Activated CD4-positive, CD25-positive, alpha-beta regulatory T cell treated with anti-CD3 and anti-CD28 coated beads, Interleukin-2, amount 50 U/mL, for 24 hours (primary cell): ENCODE measurements around the gene SPAG5.
"Not testable (repeated sequence)": the region's sequence is repeated elsewhere in the genome, so short reads cannot be mapped to it uniquely, and the experiment has no call there.

Source experiments
- ATAC-seq, 2 donors: fragments of 150-1000 bp; cut with Tn5 transposase; one replicate each; pipeline ENCODE4 v1.10.0; 2021; ENCODE audit warnings: mild to moderate bottlenecking in 1 of 2, moderate library complexity in 1 of 2

SPAG5 gene

DNA sequence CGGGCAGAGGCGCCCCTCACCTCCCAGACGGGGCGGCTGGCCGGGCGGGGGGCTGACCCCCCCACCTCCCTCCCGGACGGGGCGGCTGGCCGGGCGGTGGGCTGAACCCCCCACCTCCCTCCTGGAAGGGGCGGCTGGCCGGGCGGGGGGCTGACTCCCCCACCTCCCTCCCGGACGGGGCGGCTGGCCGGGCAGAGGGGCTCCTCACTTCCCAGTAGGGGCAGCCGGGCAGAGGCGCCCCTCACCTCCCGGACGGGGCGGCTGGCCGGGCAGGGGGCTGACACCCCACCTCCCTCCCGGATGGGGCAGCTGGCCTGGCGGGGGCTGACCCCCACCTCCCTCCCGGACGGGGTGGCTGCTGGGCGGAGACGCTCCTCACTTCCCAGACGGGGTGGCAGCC lies 5.2 kb upstream of the SPAG5 start:
- not testable (repeated sequence) for ATAC-seq

DNA sequence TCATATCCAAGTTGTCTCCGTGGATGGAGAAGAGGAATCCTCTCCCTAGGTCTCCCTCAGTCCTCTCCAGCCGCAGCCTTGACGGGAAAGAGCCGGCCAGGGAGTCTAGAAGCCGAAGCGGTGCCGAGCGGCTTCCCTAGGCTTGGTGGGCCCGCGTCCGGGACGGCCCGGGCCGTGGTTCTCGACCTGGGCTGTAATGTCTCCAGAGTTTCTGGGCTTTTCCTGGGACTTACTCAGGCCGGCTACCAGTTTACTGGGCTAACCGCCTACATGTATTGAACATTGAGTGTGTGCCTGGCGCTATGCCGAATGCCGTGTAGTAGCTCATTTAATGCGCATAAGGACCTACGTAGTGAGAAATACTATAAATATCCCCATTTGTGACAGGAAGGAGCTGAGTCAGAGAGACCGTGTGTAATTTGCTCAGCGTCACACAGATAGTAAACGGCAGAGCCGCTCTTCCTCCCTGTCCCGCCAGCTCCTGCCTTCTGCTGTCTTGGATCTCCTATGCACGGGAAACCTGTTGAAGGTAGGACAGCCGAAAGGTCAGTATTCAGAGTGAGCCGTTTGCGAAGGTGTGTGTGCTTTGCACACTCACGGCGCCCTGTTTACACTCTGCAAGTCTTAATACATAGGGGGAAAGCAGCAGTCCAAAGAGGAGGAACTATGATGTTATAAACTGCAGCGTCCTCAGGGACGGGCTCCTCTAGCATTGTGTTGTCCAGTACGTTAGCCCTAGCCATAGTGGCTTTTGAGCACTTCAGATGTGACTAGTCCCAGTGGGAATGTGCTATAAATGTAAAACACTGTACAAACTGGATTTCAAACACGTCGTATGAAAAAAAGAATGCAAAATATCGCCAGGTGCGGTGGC lies 723 bp upstream of the SPAG5 start:
- peak; percentile 86 for ATAC-seq

DNA sequence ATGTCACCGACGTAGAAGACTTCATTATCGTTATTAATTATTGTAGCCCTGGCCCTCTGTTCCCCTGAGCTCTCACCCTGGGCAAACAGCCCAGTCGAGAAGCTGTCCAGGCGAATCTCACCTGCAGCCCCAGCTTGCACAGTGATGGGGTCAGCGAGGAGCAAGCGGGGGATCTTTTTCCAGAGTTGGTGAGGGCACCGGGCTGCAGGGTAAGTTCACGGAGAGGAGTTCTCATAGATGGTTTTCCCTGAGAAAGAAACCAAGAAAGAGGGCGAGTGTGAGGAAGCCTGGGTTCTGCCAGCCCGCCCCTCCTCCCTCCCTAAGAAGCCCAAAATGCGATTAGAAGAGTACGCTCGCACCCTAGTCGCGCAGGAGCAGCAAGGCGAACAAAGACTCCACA lies 436 bp downstream of the SPAG5 start:
- ATAC-seq: no peak

DNA sequence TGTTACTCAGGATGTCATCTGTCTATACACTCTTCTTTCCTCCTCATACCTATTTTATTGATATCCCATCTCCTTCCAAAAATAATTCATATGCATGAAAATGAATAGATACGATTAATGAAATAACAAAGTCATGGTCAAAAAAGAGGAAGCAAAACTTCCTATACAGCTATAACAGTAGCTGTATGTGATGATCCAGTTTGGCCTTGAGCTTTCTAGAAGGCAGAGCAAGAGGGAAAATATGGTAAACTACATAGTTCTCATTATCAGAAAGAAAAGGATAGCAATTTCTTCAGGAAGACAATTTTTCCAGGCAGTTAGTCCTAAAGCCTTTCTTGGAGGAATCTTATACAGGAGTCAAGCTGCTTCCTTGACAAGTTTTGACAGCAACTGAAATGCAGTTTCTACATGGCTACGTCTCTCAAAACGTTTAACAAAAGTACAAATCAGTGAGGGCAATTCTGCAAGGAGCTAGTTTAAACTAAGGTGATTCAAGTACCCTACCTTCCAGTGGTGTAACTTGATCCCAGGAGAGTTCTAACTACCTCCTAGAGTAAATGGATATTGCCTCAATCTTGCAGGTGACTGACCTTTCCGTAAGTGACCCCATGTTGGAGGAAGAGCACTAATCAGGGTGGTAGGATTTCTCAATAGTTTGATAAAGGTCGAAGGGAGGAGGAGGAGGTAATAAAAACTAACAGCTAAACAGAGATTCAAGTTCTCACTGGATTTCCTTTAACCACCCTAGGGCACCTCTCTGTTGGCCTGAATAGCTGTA lies 1.0 kb downstream of the SPAG5 start:
- no peak for ATAC-seq

DNA sequence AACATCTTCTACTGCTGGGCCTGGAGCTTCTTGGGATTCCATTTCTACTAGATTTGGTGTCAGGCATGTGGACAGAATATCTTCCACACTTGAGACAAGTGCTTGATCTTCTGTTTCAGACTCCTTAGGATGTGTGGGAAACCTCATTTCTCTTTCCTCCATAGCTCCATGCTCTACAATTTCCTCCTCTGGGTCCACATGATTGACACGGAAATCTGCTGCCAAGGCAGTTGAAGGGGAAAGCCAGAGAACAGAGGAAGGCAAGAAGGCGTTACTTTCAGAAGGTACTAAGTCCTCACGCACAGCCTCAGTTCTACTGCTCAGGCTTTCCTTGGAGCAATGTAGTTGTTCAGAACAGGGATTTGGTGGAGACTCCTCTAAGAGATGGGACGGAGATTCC lies 6.6 kb downstream of the SPAG5 start:
- no peak for ATAC-seq

DNA sequence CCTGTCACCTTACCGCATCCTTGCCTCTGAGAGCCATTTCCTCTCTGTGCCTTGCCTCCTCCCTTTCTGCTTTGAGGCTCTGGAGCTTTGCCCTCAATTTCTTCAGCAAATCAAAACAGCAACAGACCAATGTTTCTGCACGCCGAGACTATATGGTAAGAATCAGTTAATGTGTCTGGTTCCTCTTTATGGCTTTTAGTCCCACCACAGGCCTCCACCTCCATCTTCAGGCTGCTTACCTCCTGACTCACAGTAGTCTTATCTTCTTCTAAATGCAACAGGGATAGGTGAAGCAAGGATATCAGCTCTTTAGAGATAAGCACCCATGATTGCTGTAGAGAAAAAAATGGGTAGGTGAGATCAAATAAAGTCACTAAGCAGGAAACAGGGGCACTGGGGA lies 13.0 kb downstream of the SPAG5 start:
- no peak for ATAC-seq

DNA sequence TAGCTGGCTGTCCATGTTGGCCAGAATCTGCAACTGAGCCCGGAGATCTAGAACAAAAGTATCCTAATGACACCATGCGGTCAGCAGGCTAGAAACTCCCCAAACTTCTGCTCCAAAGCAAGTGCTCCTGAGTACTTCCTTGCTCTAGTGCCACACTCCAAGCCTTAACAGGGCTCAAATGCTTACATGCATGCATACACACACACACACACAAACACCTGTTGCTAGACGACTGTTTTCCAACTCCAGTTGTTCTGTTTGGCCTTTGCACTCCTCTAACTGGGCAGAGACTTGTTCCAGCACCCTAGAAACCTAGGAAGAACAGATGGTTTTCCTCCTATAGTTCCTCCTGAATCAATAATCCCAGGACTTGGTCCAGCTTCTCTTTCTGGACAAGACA lies 14.4 kb downstream of the SPAG5 start:
- ATAC-seq: no peak

DNA sequence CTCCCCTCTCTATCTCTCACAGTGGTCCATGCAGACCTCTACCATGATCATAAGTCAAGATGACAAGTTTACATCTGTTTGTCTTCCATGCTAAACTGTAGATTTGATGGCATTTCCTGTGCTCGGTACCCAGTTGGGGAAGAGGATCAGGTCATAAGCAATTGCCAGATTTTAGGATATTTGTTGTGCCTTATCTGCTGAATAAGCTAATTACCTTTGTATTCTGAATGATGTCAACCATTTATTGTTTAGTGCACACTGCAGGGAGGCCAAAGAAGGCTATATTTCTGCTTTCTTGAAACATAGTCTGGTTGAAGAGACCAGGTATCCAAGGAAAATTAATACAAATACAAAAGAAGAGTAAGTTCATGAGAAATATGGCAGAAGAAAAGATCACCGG lies 16.3 kb downstream of the SPAG5 start:
- ATAC-seq: no peak

DNA sequence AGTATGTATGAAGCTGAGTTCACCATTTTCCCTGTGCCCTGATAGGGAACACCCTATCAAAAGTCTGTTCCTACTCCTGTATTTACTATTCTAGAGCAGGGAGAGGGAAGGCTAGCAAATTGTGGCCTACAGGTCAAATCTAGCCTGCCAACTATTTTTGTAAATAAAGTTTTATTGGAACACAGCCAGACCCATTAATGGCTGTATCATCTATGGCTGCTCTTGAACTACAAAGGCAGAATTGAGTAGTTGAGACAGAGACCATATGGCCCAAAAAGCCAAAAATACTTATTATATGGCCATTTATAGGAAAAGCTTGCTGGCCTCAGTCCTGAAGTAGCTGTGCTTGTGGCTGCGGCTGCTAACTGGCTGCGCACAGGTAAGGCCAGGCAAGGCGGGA lies 17.9 kb downstream of the SPAG5 start:
- ATAC-seq: no peak

DNA sequence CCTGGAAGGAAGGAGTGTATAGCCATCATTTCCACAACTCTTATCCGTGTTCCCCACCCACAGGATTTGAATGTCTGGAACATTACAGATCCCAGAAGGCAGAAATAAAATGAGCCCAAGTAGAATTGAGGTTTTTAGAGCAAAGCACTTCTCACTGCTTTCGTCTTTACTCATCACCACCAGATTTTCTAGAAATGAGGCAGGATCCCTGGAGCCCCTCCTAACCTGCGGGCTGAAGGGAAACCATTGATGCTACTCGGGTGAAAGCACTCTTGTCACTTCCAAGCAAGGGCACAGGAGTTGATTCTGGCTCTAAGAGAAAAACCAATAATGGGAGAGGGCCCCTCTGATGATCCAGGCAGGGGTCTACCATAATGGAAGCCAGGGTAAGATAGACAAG lies 19.3 kb downstream of the SPAG5 start:
- peak in 1 of 2 donors; percentile 46 for ATAC-seq

DNA sequence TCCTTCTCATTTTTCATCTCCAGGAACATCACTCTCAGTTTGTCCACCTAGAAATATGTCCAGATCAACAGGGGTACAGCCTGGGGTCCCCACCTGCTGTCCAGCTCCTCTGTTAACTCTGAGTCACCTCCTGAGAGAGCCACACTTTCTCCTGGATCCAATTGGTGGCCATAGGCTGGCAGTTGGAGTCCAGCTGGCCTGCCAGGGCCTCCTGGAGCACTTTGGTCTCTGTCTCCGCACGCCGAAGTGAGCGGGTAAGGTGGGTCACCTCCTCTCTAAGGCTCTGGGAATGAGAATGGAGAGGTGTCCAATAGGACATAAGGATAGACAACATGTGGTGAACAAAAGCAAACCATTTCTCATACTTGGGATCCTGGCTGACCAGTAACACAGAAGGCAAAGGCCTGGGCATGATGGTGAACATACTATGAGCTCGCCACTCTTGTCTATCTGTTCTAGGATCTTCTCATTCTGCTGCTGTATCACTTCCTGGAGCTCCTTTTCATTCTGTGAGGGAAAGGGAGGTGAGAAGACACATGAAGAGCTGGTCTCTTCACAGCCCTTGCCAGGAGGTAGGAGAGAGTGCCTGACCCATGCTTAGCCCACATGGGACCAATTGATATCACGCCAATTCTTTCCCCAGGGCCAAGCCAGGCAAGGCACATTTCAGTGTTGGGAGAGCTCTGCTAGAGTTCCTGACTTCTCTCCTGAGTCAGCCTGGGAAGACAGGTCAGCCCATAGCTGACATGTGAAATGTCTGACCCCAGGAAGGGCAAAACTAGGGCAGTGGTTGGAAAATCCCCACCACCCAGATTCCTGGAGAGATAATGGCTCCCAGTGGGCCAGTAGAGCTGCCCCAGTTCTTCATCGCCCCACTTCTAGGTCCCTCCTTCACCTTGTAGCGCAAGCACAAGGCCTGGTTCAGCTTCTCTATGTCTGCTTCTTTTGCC lies 20.3 kb downstream of the SPAG5 start:
- ATAC-seq: no peak

DNA sequence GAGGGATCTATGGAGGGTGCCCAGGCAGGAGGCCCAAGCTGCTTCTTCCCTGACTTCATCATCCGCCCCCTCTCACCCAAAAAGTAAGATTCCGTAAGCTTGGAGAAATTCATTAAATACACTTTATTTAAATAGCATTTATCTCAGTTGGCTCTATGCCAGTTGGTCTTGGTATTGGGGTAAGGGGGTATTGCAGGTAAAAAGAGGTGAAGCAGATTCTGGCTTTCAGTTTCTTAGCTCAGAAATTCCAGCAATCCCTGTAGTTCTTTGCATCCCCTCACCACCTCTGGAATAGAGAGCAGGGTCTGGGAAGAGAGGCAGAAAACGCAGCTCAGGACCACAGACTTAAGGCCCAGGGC lies 21.4 kb downstream of the SPAG5 start:
- no peak for ATAC-seq

DNA sequence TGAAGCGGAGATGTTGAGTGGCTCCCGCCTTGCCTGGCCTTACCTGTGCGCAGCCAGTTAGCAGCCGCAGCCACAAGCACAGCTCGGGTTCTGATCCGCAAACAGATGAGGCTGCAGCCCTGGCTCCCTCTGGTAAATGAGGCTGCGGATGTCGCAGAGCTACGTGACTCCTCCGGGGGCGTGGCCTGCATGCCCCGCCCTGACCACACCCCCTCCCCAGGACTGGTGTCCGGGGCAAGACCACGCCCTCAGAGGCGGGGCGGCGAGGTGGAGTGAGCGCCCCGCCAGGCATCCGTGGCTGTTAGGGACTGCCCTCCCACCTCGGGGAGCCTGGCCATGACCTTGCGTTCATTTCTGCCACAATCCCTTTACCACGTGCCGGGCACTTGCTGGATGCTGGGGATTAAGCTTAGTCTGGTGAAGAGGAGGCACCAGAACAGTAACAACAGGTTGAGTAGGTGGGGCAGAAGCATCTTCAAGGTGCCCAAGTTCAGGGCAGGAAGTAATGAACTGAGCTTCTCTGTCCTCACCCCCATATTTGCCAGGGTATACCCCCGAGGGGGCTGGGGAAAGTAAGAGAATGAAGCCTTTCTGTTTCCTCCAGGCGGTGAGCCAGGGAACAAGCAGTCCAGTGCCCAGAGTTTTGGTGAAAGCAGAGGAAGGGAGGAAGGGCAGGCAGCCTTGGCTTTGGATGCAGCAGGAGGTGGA lies 21.9 kb downstream of the SPAG5 start, which contains the start of gene ALDOC:
Gene ALDOC (minus strand): TSS at position 138 of the 708 bp plus-strand sequence. CDS start 1,363 bp downstream, outside the sequence.
- ATAC-seq: peak; percentile 93 to 96

DNA sequence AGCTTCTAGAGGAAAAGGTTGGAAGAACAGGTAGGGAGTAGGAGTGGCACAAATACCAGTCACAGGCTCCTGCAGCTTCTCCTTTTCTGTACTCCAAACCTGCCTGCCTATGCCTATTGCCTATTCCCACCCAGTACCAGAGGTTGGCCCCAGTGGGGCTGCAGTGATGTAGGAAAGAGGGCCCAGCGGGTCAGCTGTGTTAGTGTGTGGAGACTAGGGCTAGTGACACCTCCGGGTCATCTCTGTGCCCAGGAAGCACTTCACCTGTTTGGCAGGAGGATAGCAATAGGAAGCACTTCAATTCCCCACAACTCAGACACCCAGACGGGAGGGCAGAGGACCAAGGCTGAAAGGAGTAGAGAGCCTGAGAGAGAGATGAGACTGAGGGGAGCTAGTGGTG lies 22.8 kb downstream of the SPAG5 start:
- not testable (repeated sequence) for ATAC-seq

DNA sequence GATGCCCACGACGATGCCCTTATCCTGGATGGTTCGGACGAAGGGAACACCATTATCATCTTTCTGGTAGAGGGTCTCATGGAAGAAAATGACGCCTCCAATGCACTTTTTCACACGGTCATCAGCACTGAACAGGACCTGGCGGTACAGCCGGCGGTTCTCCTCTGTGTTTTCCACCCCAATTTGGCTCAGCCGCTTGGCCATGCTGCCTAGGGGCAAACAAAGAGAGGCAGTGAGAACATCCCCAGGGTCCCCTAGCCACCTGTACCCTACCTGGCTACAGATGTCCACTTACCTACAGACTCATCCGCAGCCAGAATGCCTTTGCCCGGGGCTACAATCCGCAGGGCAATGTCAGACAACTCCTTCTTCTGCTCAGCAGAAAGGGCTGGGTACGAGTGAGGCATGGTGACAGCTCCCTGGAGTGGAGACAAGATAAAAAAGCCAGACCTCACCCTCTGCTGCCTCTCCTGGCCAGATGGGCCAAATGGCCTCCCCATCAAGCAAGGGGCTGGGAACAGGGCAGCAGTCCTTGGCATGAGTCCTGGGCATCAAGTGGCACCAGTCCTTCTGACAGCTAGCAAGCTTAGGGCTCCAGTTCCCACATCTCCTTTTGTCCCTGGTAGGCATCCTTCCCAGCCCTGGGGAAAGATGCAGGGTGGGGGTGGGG lies 23.6 kb downstream of the SPAG5 start:
- ATAC-seq: no peak

DNA sequence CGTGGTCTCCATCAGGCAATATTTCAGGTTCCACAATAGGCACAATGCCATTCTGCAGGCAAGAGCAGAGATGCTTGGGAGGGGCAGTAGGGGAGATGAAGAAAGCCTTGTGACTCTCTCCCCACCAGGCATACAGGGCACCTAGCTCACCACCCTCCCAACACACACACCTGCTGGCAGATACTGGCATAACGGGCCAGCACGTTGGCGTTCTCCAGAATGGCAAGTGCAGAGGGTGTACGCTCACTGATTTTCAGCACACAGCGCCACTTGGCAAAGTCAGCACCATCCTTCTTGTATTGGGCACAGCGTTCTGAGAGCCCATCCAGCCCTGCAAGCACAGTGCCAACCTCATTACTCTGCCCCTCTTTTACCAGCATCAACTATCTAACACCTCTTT lies 24.3 kb downstream of the SPAG5 start:
- ATAC-seq: no peak

DNA sequence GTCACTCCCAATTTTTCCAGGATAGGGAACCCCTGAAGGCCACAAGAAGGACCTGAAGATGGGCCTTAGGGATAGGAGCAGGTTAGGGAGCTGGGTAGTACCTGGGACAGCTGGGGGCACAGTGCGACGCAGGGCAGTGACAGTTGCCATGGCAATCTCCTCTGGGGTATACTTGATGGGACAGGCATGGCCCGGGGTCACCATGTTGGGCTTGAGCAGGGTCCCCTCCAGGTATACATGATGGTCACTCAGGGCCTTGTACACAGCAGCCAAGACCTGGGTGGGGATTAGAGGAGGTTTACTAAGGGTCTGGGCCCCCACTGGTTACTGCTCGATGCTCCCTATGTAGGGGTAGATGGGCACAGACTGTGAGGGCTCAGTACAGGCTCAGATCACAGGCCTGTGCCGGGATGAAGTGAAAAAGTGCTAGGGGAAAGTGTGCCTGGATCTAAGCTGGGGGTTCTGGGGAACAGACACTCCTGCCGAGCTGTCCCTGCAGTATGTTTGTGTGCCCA lies 24.8 kb downstream of the SPAG5 start:
- no peak for ATAC-seq

DNA sequence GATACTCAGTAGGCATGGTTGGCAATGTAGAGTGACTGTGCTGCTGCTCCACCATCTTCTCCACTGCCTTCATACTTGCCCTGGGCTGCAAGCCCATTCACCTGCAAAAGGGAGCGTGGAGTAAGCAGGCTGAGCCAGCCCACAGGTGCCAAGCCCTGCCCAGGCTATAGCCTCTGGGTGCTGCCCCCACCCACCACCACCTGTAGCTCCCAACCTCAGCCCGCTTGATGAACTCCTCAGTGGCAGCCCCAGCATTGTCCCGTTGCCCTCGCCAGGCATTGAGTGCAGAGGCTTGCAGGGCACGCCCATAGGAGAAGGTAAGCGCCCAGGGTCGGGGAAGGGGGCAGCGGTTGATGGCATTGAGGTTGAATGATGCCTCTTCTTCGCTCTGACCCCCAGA lies 25.3 kb downstream of the SPAG5 start:
- ATAC-seq: no peak

DNA sequence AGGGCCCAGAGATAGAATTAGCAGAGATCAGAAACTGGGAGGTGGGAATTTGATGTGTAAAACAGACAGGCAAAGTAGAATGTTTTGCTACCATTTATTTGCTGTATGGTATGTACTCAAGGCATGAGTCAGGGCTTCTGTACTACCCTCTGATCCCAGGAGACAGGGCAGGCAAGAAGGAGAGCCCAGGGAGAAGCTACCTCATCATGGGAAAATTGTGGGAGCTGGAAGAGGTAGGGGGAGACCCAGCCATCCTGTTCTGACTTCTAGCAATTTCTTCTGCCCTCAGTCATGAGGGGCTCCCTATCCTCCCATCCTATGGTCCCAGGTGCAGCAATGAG lies 25.8 kb downstream of the SPAG5 start:
- no peak for ATAC-seq

DNA sequence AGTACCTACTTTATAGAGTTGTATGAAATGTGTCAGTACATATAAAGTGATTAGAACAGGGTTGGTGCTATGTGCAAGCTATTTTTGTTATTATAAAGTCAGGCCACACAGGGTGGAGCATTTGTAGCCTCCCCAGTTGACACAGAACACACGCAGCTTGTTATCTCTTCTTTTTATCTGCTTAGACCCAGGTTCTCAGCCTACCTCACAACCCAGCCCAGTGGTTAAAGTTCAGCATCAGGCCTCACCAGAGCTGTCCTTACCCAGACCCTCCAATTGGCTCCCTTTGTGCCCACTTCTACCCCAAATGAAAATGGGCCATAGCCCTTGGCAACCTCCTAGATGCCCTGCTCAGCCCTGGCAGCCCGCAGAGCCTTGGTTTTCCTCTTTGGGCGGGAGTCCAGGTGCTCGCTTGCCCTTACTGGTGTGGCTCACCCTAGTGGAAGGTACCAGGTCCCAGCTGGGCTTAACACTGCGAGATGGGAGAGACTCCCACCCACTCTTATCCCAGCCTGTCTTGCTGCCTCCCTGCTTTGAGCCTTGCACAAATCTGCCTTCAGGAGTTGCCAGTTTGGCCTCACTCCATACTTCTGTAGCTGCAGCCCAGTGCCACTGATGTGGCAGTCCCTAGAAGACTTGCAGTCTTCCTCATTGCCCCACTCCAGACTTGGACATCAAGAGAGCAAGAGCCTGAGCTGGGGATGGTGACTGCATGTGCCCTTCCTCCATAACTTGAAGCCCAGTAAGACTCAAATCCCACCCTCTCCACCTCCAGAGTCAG lies 26.4 kb downstream of the SPAG5 start:
- no peak for ATAC-seq
